Right forelimb (tissue), 1 donor: ENCODE measurements around the gene TERT.
"Not testable (repeated sequence)": the region's sequence is repeated elsewhere in the genome, so short reads cannot be mapped to it uniquely, and the experiment has no call there.

Experiments
- DNase-seq: peaks from one replicate; pipeline ENCODE4 v3.0.0-alpha.2; 2018

The TERT gene

GRCh38 chr5:1330847-1331831 is 36.3 kb upstream of the TERT start:
- no peak for DNase-seq

GRCh38 chr5:1330146-1330846 is 35.4 kb upstream of the TERT start:
- no peak for DNase-seq

GRCh38 chr5:1329111-1329579 is 34.3 kb upstream of the TERT start:
- DNase-seq = no peak

GRCh38 chr5:1328237-1329110 is 33.6 kb upstream of the TERT start:
- peak; percentile 18 for DNase-seq

GRCh38 chr5:1326901-1327756 is 32.3 kb upstream of the TERT start:
- peak; percentile 23 for DNase-seq

GRCh38 chr5:1326532-1326875 is 31.6 kb upstream of the TERT start:
- DNase-seq = not testable (repeated sequence)

- peak; percentile 38 for DNase-seq
Observed at GRCh38 chr5:1325870-1326531, 31.1 kb upstream of the TERT start.

GRCh38 chr5:1325191-1325741 is 30.4 kb upstream of the TERT start:
- DNase-seq = peak; percentile 15

- DNase-seq = peak; percentile 5
Observed at GRCh38 chr5:1324719-1325190, 29.9 kb upstream of the TERT start.

- DNase-seq = peak; percentile 16
Observed at GRCh38 chr5:1324301-1324700, 29.4 kb upstream of the TERT start.

GRCh38 chr5:1323803-1324173 is 28.9 kb upstream of the TERT start:
- DNase-seq = peak; percentile 11

GRCh38 chr5:1322955-1323802 is 28.3 kb upstream of the TERT start:
- DNase-seq = peak; percentile 12

- peak; percentile 32 for DNase-seq
Observed at GRCh38 chr5:1322036-1322900, 27.4 kb upstream of the TERT start.

- DNase-seq = peak; percentile 32
Observed at GRCh38 chr5:1321576-1321975, 26.7 kb upstream of the TERT start.

GRCh38 chr5:1320436-1321344 is 25.8 kb upstream of the TERT start:
- DNase-seq = peak; percentile 18

- peak; percentile 40 for DNase-seq
Observed at GRCh38 chr5:1319436-1320256, 24.8 kb upstream of the TERT start.
